GM12865 (cell line): ENCODE measurements around the gene PPP1R3F.

ENCODE experiments used
- DNase-seq: peaks from one replicate; pipeline ENCODE4 v3.0.0; 2010; ENCODE audit warnings: low read depth
- H3K4me3 ChIP-seq: 2 replicates; pipeline ENCODE4 v1.5.1; 2011; ENCODE audit warnings: mild to moderate bottlenecking, low read depth, low read length, control low read depth
- CTCF ChIP-seq: IDR thresholded peaks from 2 replicates; pipeline ENCODE4 v1.5.1; 2011; ENCODE audit warnings: low read length, control low read depth, low read depth, inconsistent platforms; ENCODE audit not compliant: insufficient read depth; ENCODE audit errors: missing control alignments

The PPP1R3F gene

GRCh38 chrX:49249071-49249470, 20.5 kb upstream of the PPP1R3F start:
- H3K4me3 ChIP-seq, result no peak overlapping the region
- TF ChIP-seq CTCF, result no peak
- DNase-seq, result no peak

GRCh38 chrX:49249616-49250015, 20.0 kb upstream of the PPP1R3F start:
- no peak for TF ChIP-seq CTCF

GRCh38 chrX:49250066-49250465, 19.5 kb upstream of the PPP1R3F start:
- H3K4me3 ChIP-seq, result no peak overlapping the region
- TF ChIP-seq CTCF, result no peak
- DNase-seq, result no peak

More at GRCh38 chrX:49249616-49250015, 20.0 kb upstream of the PPP1R3F start:
- H3K4me3 ChIP-seq, result no peak overlapping the region
- DNase-seq, result no peak

- no peak for TF ChIP-seq CTCF
- DNase-seq, result no peak
- no peak overlapping the region for H3K4me3 ChIP-seq
These were observed 19.0 kb upstream of the PPP1R3F start for GRCh38 chrX:49250578-49250977.

GRCh38 chrX:49251325-49251724, 18.3 kb upstream of the PPP1R3F start:
- no peak for DNase-seq
- no peak for TF ChIP-seq CTCF
- H3K4me3 ChIP-seq, result no peak overlapping the region

GRCh38 chrX:49254639-49255038, 15.0 kb upstream of the PPP1R3F start:
- DNase-seq, result no peak
- H3K4me3 ChIP-seq, result no peak overlapping the region
- no peak for TF ChIP-seq CTCF

- TF ChIP-seq CTCF, result no peak
- H3K4me3 ChIP-seq, result no peak overlapping the region
- DNase-seq, result no peak
These were observed 13.2 kb upstream of the PPP1R3F start for GRCh38 chrX:49256268-49256995.
